Liver (tissue), 9 donors: ENCODE data around the gene CPEB1. TPM values are rescaled to one million over a fixed set of nuclear protein-coding genes. Genes with fewer than 3 reads are reported as not detected.

Experiments used
- DNase-seq: peaks from one replicate; pipeline ENCODE4 v3.0.0-alpha.2; 2017; ENCODE audit warnings: low spot score
- H3K27ac ChIP-seq, 2 donors: one replicate each; pipeline ENCODE4 v1.7.0; 2013; ENCODE audit warnings: inconsistent platforms in 2 of 2, low read length in 2 of 2, control low read depth in 1 of 2, low read depth in 1 of 2, mild to moderate bottlenecking in 1 of 2
- H3K27me3 ChIP-seq, 4 donors: one replicate each; pipeline versions ENCODE4 v1.6.1 to v1.7.0; 2013; ENCODE audit warnings: low read length in 3 of 4, inconsistent platforms in 1 of 4, mild to moderate bottlenecking in 1 of 4, moderate library complexity in 1 of 4; ENCODE audit not compliant: control insufficient read depth in 4 of 4, insufficient read depth in 4 of 4
- H3K36me3 ChIP-seq, 4 donors: one replicate each; pipeline versions ENCODE4 v1.6.1 to v1.7.0; 2013; ENCODE audit warnings: low read length in 3 of 4, mild to moderate bottlenecking in 3 of 4, low read depth in 1 of 4, moderate library complexity in 1 of 4; ENCODE audit not compliant: control insufficient read depth in 4 of 4, insufficient read depth in 3 of 4
- H3K4me1 ChIP-seq, 4 donors: one replicate each; pipeline versions ENCODE4 v1.6.1 to v1.7.0; 2013; ENCODE audit warnings: low read length in 3 of 4, mild to moderate bottlenecking in 3 of 4, moderate library complexity in 1 of 4; ENCODE audit not compliant: control insufficient read depth in 4 of 4, insufficient read depth in 4 of 4
- H3K4me3 ChIP-seq, 3 donors: one replicate each; pipeline versions ENCODE4 v1.6.1 to v1.7.0; 2013; ENCODE audit warnings: low read length in 3 of 3, control low read depth in 1 of 3, low read depth in 1 of 3, mild to moderate bottlenecking in 1 of 3
- H3K9ac ChIP-seq, 2 donors: one replicate each; pipeline ENCODE4 v1.7.0; 2013; ENCODE audit warnings: low read length in 2 of 2, mild to moderate bottlenecking in 2 of 2, moderate library complexity in 2 of 2, control low read depth in 1 of 2, low read depth in 1 of 2
- H3K9me3 ChIP-seq, 4 donors: one replicate each; pipeline versions ENCODE4 v1.6.1 to v1.7.0; 2013; ENCODE audit warnings: low read length in 3 of 4; ENCODE audit not compliant: control insufficient read depth in 4 of 4
- EGR1 ChIP-seq, 2 donors: IDR thresholded peaks; 2 replicates each; pipeline ENCODE4 v1.6.1; 2016 to 2018; ENCODE audit warnings: antibody characterized with exemption in 2 of 2, low read depth in 2 of 2
- FOXA1 ChIP-seq: IDR thresholded peaks from 2 replicates; pipeline ENCODE4 v1.6.1; 2016; ENCODE audit warnings: antibody characterized with exemption
- FOXA2 ChIP-seq: IDR thresholded peaks from 2 replicates; pipeline ENCODE4 v1.6.1; 2016; ENCODE audit warnings: antibody characterized with exemption
- GABPA ChIP-seq, 2 donors: IDR thresholded peaks in 1 of 2; conservative IDR thresholded peaks in 1 of 2; 2 replicates each; pipeline ENCODE4 v1.6.1; 2016; ENCODE audit warnings: antibody characterized with exemption in 2 of 2, mild to moderate bottlenecking in 1 of 2, moderate library complexity in 1 of 2
- HNF4A ChIP-seq, 2 donors: conservative IDR thresholded peaks; 2 replicates each; pipeline ENCODE4 v1.6.1; 2016; ENCODE audit warnings: antibody characterized with exemption in 2 of 2, mild to moderate bottlenecking in 2 of 2
- HNF4G ChIP-seq: IDR thresholded peaks from 2 replicates; pipeline ENCODE4 v1.6.1; 2016; ENCODE audit warnings: antibody characterized with exemption
- JUND ChIP-seq, 2 donors: IDR thresholded peaks; 2 replicates each; pipeline ENCODE4 v1.6.1; 2016; ENCODE audit warnings: antibody characterized with exemption in 2 of 2
- NR2F2 ChIP-seq: IDR thresholded peaks from 2 replicates; pipeline ENCODE4 v1.6.1; 2016; ENCODE audit warnings: antibody characterized with exemption
- RAD21 ChIP-seq, 2 donors: IDR thresholded peaks; 2 replicates each; pipeline ENCODE4 v1.6.1; 2016; ENCODE audit warnings: antibody characterized with exemption in 2 of 2, mild to moderate bottlenecking in 2 of 2
- RXRA ChIP-seq, 2 donors: IDR thresholded peaks; 2 replicates each; pipeline ENCODE4 v1.6.1; 2017 to 2018; ENCODE audit warnings: antibody characterized with exemption in 2 of 2, mild to moderate bottlenecking in 1 of 2
- SP1 ChIP-seq: IDR thresholded peaks from 2 replicates; pipeline ENCODE4 v1.6.1; 2018; ENCODE audit warnings: antibody characterized with exemption, mild to moderate bottlenecking
- TAF1 ChIP-seq: conservative IDR thresholded peaks from 2 replicates; pipeline ENCODE4 v1.6.1; 2016; ENCODE audit warnings: antibody characterized with exemption, mild to moderate bottlenecking
- YY1 ChIP-seq: IDR thresholded peaks from 2 replicates; pipeline ENCODE4 v1.6.1; 2016; ENCODE audit warnings: antibody characterized with exemption, mild to moderate bottlenecking
- WGBS: extraction: QIAGEN DNeasy Blood & Tissue Kit; methylation state at CpG from one replicate; pipeline ENCODE4 v1.1.7; 2013; 5-methylcytosine and 5-hydroxymethylcytosine counted together
- polyA plus RNA-seq, 2 donors: library from polyadenylated mRNA; stranded (reverse) in 1 of 2; unstranded in 1 of 2; fragments of 200-250 nt in 1 of 2; fragments of >200 nt in 1 of 2; fragmentation: Nextera tagmentation in 1 of 2; extraction: Ambion mirVana in 1 of 2; gene quantifications; one replicate each; pipeline versions ENCODE4 v1.2.1 to v1.2.3, GENCODE V29; 2013 to 2015
- total RNA-seq, 2 donors: library from RNA; depleted of rRNA; stranded (reverse); fragments of >200 nt; gene quantifications; one replicate each; pipeline ENCODE4 v1.2.3, GENCODE V29; 2014
- TF ChIP-seq, protein P1 (sequence below): IDR thresholded peaks from 2 replicates; pipeline ENCODE4 v1.6.1; 2016; ENCODE audit warnings: antibody characterized with exemption, mild to moderate bottlenecking
- TF ChIP-seq, protein P2 (sequence below): IDR thresholded peaks from 2 replicates; pipeline ENCODE4 v1.6.1; 2016; ENCODE audit warnings: antibody characterized with exemption
- TF ChIP-seq, protein P3 (sequence below): fragments of 150-350 bp; IDR thresholded peaks from 2 replicates; pipeline ENCODE4 v1.5.1; 2017; ENCODE audit warnings: improper control_type of control experiment, low read depth, low read length; ENCODE audit not compliant: missing input control
- TF ChIP-seq, protein P4 (sequence below): IDR thresholded peaks from 2 replicates; pipeline ENCODE4 v1.6.1; 2016; ENCODE audit warnings: antibody characterized with exemption
- TF ChIP-seq, protein P5 (sequence below): IDR thresholded peaks from 2 replicates; pipeline ENCODE4 v1.6.1; 2016; ENCODE audit warnings: antibody characterized with exemption
- donor health status: healthy.
- donor health status: healthy.
- donor health status: healthy.
- donor health status: healthy.
- donor health status: healthy.

The CPEB1 gene
- total and polyA plus RNA-seq, 4 donors, result under 0.01 to 0.14 (median 0.05) TPM; not detected in 1

DNA sequence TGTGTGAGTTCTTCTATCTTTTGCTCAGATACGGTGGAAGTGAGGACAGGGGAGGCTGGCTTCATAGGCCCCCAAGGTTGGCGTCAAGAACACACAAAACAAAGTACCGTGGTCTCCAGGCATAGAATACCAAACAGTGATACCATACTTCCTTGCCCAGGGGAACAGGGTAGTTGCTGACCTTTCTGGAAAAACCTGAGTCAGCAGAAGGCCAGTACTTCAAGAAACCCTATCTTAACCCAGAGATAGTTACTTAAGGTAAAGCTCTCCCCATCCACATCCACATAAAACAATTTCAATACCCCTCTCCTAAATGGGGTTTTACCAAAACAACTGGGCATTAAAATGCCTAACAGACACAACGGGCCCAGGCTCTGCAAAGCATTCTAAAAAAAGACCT is 77.3 kb downstream of the CPEB1 start (continued):
- TF ChIP-seq, protein P1, sequence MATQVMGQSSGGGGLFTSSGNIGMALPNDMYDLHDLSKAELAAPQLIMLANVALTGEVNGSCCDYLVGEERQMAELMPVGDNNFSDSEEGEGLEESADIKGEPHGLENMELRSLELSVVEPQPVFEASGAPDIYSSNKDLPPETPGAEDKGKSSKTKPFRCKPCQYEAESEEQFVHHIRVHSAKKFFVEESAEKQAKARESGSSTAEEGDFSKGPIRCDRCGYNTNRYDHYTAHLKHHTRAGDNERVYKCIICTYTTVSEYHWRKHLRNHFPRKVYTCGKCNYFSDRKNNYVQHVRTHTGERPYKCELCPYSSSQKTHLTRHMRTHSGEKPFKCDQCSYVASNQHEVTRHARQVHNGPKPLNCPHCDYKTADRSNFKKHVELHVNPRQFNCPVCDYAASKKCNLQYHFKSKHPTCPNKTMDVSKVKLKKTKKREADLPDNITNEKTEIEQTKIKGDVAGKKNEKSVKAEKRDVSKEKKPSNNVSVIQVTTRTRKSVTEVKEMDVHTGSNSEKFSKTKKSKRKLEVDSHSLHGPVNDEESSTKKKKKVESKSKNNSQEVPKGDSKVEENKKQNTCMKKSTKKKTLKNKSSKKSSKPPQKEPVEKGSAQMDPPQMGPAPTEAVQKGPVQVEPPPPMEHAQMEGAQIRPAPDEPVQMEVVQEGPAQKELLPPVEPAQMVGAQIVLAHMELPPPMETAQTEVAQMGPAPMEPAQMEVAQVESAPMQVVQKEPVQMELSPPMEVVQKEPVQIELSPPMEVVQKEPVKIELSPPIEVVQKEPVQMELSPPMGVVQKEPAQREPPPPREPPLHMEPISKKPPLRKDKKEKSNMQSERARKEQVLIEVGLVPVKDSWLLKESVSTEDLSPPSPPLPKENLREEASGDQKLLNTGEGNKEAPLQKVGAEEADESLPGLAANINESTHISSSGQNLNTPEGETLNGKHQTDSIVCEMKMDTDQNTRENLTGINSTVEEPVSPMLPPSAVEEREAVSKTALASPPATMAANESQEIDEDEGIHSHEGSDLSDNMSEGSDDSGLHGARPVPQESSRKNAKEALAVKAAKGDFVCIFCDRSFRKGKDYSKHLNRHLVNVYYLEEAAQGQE, result no peak
- TF ChIP-seq, protein P2, sequence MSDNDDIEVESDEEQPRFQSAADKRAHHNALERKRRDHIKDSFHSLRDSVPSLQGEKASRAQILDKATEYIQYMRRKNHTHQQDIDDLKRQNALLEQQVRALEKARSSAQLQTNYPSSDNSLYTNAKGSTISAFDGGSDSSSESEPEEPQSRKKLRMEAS, result no peak
- TF ChIP-seq GABPA (IDR thresholded peaks at IDR 0.05 in 1 of 2, conservative IDR thresholded peaks at IDR 0.05 in 1 of 2), result no peak
- no peak for TF ChIP-seq RXRA (IDR thresholded peaks at IDR 0.05)

DNA sequence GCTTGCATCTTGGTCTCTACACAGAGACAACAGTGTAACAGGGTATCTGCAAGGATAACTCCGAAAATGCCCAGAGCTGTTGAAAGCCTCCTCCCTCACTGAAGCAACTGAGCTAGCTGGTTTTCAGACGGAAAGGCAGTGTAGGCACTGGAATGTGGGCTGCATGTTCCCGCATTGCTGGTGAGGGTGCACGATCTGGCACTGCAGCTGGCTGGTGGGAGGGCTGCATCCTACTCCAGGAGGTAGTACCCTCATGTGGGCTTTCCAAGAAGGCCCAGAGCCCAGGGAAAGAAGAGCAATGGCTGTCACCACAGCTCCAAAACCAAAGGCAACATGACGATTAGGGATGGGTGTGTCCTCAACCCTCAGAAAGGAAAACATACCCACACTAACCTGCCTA is 78.2 kb downstream of the CPEB1 start:
- no peak for DNase-seq
- no peak overlapping the region for H3K4me3 ChIP-seq
- no peak overlapping the region for H3K9ac ChIP-seq
- no peaks in the 10 kb centered on the region for H3K9me3 ChIP-seq
- no peak overlapping the region for H3K27ac ChIP-seq
- TF ChIP-seq TAF1 (no peak), SP1 (no peak), HNF4G (no peak), NR2F2 (no peak), FOXA2 (no peak), YY1 (no peak), HNF4A (conservative IDR thresholded peaks at IDR 0.05) (no peak), FOXA1 (no peak), RXRA (IDR thresholded peaks at IDR 0.05) (no peak), JUND (IDR thresholded peaks at IDR 0.05) (no peak), RAD21 (IDR thresholded peaks at IDR 0.05) (no peak), EGR1 (IDR thresholded peaks at IDR 0.05; ENCODE audit: low read depth in 2 of 2) (no peak), GABPA (IDR thresholded peaks at IDR 0.05 in 1 of 2, conservative IDR thresholded peaks at IDR 0.05 in 1 of 2) (no peak)
- TF ChIP-seq, protein P3, sequence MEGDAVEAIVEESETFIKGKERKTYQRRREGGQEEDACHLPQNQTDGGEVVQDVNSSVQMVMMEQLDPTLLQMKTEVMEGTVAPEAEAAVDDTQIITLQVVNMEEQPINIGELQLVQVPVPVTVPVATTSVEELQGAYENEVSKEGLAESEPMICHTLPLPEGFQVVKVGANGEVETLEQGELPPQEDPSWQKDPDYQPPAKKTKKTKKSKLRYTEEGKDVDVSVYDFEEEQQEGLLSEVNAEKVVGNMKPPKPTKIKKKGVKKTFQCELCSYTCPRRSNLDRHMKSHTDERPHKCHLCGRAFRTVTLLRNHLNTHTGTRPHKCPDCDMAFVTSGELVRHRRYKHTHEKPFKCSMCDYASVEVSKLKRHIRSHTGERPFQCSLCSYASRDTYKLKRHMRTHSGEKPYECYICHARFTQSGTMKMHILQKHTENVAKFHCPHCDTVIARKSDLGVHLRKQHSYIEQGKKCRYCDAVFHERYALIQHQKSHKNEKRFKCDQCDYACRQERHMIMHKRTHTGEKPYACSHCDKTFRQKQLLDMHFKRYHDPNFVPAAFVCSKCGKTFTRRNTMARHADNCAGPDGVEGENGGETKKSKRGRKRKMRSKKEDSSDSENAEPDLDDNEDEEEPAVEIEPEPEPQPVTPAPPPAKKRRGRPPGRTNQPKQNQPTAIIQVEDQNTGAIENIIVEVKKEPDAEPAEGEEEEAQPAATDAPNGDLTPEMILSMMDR, result no peak
- TF ChIP-seq, protein P2, result no peak
- TF ChIP-seq, protein P4, sequence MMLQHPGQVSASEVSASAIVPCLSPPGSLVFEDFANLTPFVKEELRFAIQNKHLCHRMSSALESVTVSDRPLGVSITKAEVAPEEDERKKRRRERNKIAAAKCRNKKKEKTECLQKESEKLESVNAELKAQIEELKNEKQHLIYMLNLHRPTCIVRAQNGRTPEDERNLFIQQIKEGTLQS, result no peak
- TF ChIP-seq, protein P5, sequence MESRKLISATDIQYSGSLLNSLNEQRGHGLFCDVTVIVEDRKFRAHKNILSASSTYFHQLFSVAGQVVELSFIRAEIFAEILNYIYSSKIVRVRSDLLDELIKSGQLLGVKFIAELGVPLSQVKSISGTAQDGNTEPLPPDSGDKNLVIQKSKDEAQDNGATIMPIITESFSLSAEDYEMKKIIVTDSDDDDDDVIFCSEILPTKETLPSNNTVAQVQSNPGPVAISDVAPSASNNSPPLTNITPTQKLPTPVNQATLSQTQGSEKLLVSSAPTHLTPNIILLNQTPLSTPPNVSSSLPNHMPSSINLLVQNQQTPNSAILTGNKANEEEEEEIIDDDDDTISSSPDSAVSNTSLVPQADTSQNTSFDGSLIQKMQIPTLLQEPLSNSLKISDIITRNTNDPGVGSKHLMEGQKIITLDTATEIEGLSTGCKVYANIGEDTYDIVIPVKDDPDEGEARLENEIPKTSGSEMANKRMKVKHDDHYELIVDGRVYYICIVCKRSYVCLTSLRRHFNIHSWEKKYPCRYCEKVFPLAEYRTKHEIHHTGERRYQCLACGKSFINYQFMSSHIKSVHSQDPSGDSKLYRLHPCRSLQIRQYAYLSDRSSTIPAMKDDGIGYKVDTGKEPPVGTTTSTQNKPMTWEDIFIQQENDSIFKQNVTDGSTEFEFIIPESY, result no peak
- TF ChIP-seq, protein P1, result no peak
- H3K27me3 ChIP-seq, result peaks cover 0 to 2% (median under 1%) of the 10 kb centered on the region in 4 donors
- 81% methylated on average over 5 of the region's 5 CpGs for WGBS
- no peaks in the 10 kb centered on the region for H3K4me1 ChIP-seq
- H3K36me3 ChIP-seq, result no peaks in the 10 kb centered on the region
